SK-N-MC (cell line): ENCODE results near the gene SLC6A4.

Experiments used
- EZH2 ChIP-seq: fragments of 200-600 bp; sonication (generic); IDR thresholded peaks from one replicate; pipeline ENCODE4 v1.6.1; 2017; ENCODE audit warnings: antibody characterized with exemption
- POLR2AphosphoS5 ChIP-seq: IDR thresholded peaks from 2 replicates; pipeline ENCODE4 v1.6.1; 2012; ENCODE audit warnings: mild to moderate bottlenecking, low read depth, low read length, borderline replicate concordance

GRCh38 chr17:30173649-30174048, 61.8 kb downstream of the SLC6A4 start:
- TF ChIP-seq EZH2 (no peak), POLR2AphosphoS5 (no peak)
